Naive thymus-derived CD8-positive, alpha-beta T cell (primary cell): ENCODE data around the gene C22orf23. TPM values are rescaled to one million over a fixed set of nuclear protein-coding genes. Genes with fewer than 3 reads are reported as not detected.

Experiments
- ATAC-seq, 2 donors: fragments of 150-1000 bp; cut with Tn5 transposase in 1 of 2; sonication (Bioruptor Pico), chemical (Tn5 transposase) in 1 of 2; 1 replicate in 1 of 2; 2 replicates in 1 of 2; pipeline ENCODE4 v1.10.0; 2021; ENCODE audit warnings: mild to moderate bottlenecking in 2 of 2, moderate library complexity in 2 of 2
- POLR2A ChIA-PET: fragments of 350-600 bp; sonication (Branson Sonifier 250); formaldehyde crosslinking; loops from one replicate; lab custom pipeline; 2021; ENCODE audit warnings: antibody characterized with exemption; lab: Charles Lee
- DNase-seq, 10 donors: peaks; one replicate each; pipeline versions ENCODE4 v3.0.0 to v3.0.0-alpha.2; 2020 to 2022
- H3K27ac Mint-ChIP-seq, 10 donors: one replicate each; pipeline ENCODE4 v1.8.0; 2020 to 2022; ENCODE audit warnings: mild to moderate bottlenecking in 10 of 10, mixed read lengths in 10 of 10, moderate library complexity in 4 of 10, inconsistent platforms in 1 of 10
- H3K27me3 Mint-ChIP-seq, 5 donors: one replicate each; pipeline ENCODE4 v1.8.0; 2021 to 2022; ENCODE audit warnings: mixed read lengths in 5 of 5
- H3K36me3 Mint-ChIP-seq, 3 donors: one replicate each; pipeline ENCODE4 v1.8.0; 2020 to 2022; ENCODE audit warnings: mixed read lengths in 3 of 3, mild to moderate bottlenecking in 2 of 3, inconsistent platforms in 1 of 3
- H3K4me1 Mint-ChIP-seq, 4 donors: one replicate each; pipeline ENCODE4 v1.8.0; 2021 to 2022; ENCODE audit warnings: mixed read lengths in 4 of 4
- H3K4me3 Mint-ChIP-seq, 10 donors: one replicate each; pipeline ENCODE4 v1.8.0; 2020 to 2022; ENCODE audit warnings: mild to moderate bottlenecking in 10 of 10, mixed read lengths in 10 of 10, moderate library complexity in 6 of 10, inconsistent platforms in 1 of 10
- H3K9me3 Mint-ChIP-seq, 9 donors: one replicate each; pipeline ENCODE4 v1.8.0; 2020 to 2022; ENCODE audit warnings: mixed read lengths in 9 of 9, mild to moderate bottlenecking in 3 of 9, inconsistent platforms in 1 of 9, moderate library complexity in 1 of 9
- polyA plus RNA-seq, 3 donors: library from polyadenylated mRNA; unstranded; fragments of 300-500 nt; fragmentation: Illumina TruSeq; gene quantifications; one replicate each; pipeline ENCODE4 v1.2.3, GENCODE V29; 2021
- total RNA-seq, 8 experiments: library from RNA in 2 of 8; stranded (reverse) in 2 of 8; gene quantifications; one replicate each; pipeline ENCODE4 v1.2.3 and lab custom pipeline; 2021 to 2026

Gene C22orf23
- total and polyA plus RNA-seq, 5 experiments from 2014 or later = not detected

DNA sequence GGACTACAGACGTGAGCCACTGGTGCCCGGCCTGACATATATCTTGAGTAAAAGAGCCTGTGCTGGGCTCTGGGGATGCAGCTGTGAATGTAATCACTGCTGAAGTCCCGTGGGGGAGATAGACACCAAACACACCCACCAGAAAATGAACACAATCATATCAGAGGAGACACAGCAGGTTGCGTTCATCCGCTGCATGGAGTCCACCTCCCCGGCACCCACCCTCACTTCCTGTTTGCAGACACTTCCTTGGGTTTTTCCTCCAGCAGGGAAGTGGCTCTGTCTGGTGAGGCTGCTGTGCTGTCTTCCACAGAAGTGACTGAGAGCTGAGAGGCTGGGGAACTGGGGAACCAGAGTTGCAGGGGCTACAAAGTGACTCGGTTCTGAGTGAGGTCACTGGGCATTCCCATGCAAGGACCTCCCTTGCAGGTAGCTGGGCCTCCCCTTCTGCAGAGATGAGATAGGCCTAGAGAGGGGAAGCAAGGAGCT is 40.1 kb downstream of the C22orf23 start:
- no peaks in the 10 kb centered on the region for H3K27me3 Mint-ChIP-seq
- H3K4me3 Mint-ChIP-seq = no peak overlapping the region
- H3K9me3 Mint-ChIP-seq = no peaks in the 10 kb centered on the region
- H3K36me3 Mint-ChIP-seq = peaks cover 0 to 31% (median 0%) of the 10 kb centered on the region in 3 donors
- POLR2A ChIA-PET = interaction anchor here (0.6 to 0.8 kb wide), 2 partner anchors 10 to 16 kb away, joined by 3 to 4 read pairs; no protein-coding TSS in a partner anchor
- peaks cover 12 to 38% (median 21%) of the 10 kb centered on the region in 4 donors for H3K4me1 Mint-ChIP-seq
- ATAC-seq (no peak), DNase-seq (no peak)
- H3K27ac Mint-ChIP-seq = peak overlapping the region in 4 of 10 donors; percentile 22 to 88 (median 56)

DNA sequence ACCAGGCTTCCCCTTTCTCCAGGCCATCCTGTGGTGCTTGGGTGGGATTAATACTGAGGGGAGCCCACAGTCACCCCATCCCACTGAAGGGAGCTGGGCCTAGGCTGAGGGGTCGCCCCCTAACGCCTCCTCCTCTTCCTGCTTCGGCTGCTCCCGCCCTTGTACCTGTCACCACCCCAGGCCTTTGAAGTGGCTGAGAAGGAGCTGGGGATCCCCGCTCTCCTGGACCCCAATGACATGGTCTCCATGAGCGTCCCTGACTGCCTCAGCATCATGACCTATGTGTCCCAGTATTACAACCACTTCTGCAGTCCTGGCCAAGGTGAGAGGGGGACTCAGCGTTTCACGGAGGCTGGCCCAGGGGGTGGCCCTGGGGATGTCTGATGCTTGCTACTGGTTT is 41.2 kb downstream of the C22orf23 start:
- POLR2A ChIA-PET = interaction anchor here (1.1 kb wide), 1 partner anchor 16 kb away, joined by 3 read pairs; no protein-coding TSS in a partner anchor
- DNase-seq (peak in 2 of 10 donors; percentile 29 to 31), ATAC-seq (peak in 1 of 2 donors; percentile 81)
- Mint-ChIP-seq H3K27ac (peak overlapping the region in 7 of 10 donors; percentile 58 to 88 (median 83)), H3K9me3 (no peaks in the 10 kb centered on the region), H3K4me1 (peaks cover 21 to 47% (median 29%) of the 10 kb centered on the region in 4 donors), H3K4me3 (peak overlapping the region in 1 of 10 donors; percentile 64), H3K36me3 (peaks cover 0 to 27% (median 0%) of the 10 kb centered on the region in 3 donors), H3K27me3 (no peaks in the 10 kb centered on the region)

DNA sequence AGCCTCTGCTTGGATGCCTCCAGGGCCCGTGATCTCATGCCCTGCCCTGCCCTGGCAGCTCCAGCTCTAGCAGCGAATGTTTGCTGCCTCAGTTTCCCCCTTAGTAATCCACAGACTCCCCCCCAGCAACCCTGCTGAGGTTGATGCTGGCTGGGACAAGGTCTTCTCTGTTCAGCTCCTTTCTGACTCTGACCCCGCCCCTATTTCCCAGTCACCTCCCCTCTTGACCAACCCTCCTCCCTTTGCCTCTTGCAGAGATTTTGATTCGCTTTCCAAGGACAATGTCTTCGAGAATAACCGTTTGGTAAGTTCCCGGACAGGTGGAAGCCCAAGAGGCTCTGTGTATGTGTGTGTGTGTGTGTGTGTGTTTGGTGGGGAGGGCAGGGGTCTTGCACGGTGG is 41.7 kb downstream of the C22orf23 start:
- H3K4me1 Mint-ChIP-seq = peaks cover 26 to 51% (median 32%) of the 10 kb centered on the region in 4 donors
- peak overlapping the region in 3 of 10 donors; percentile 7 to 38 (median 30) for H3K4me3 Mint-ChIP-seq
- DNase-seq (no peak), ATAC-seq (no peak)
- POLR2A ChIA-PET = interaction anchor here (1.1 kb wide), 1 partner anchor 16 kb away, joined by 3 read pairs; no protein-coding TSS in a partner anchor
- no peaks in the 10 kb centered on the region for H3K27me3 Mint-ChIP-seq
- H3K9me3 Mint-ChIP-seq = no peaks in the 10 kb centered on the region
- peak overlapping the region in 6 of 10 donors; percentile 31 to 88 (median 74) for H3K27ac Mint-ChIP-seq
- peaks cover 0 to 27% (median 0%) of the 10 kb centered on the region in 3 donors for H3K36me3 Mint-ChIP-seq

DNA sequence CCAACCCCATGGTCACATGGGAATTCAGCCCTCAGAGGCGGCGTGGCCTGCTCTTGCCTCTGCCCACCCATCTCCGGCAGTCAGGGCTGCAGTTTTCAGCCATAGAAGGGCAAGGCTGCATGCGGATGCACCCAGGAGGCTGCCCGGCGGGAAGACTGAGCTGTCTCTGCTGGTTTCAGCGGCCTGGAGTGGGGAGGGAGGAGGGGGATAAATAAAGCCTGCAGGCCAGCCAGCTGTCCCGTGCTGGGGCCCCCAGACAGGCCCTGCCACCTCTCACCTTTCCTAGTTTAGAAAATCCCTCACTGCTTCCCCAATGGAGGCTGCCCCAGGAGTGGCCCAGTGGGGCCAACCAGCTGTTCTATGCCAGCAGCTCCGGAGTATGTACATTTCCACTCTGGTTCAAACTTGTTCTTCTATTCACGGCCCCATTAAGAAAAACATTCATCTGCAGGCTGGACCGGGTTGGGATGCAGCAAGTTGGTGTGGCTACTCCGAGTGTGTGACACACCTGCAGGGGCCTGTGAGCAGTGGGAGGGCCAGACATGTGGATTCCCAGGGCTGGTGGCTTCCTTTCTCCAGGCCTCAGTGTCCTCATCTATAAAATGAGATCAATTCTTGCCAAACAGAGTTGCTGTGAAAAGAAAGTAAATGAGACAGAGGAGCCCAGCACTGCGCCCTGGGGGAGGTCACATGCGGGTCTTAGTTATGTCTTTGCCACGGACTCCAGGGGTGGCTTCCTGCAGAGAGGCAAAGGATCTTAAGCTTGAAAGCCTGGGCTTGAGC is 42.3 kb downstream of the C22orf23 start:
- POLR2A ChIA-PET = no interaction called here
- Mint-ChIP-seq H3K9me3 (no peaks in the 10 kb centered on the region), H3K4me1 (peaks cover 26 to 51% (median 32%) of the 10 kb centered on the region in 4 donors), H3K36me3 (peaks cover 0 to 23% (median 0%) of the 10 kb centered on the region in 3 donors), H3K4me3 (peak overlapping the region in 1 of 10 donors; percentile 38), H3K27ac (peak overlapping the region in 7 of 10 donors; percentile 4 to 83 (median 66)), H3K27me3 (no peaks in the 10 kb centered on the region)
- no peak for DNase-seq
- no peak for ATAC-seq

DNA sequence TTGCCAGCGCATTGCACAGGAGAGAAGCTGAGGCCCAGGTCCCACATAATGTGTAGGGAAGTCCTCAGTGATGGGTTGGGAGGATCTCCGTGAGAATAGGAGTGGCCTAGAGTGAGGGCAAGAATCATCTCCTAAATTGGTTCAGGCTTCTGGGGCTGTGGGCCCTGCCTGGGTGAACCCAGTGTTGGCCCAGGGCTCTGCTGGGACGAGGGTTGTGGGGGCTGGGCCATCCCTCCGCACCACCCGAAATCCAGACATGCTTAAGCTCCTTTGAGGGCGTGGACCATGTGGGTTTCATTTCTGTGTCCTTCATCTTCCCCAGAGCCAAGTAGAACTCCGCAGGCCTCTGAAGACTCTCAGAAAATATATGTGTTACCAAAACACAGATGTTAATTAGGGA is 43.6 kb downstream of the C22orf23 start:
- Mint-ChIP-seq H3K27ac (peak overlapping the region in 7 of 10 donors; percentile 5 to 84 (median 55)), H3K36me3 (peaks cover 0 to 23% (median 0%) of the 10 kb centered on the region in 3 donors), H3K4me3 (peak overlapping the region in 1 of 10 donors; percentile 4), H3K4me1 (peaks cover 29 to 61% (median 40%) of the 10 kb centered on the region in 4 donors), H3K9me3 (no peaks in the 10 kb centered on the region), H3K27me3 (no peaks in the 10 kb centered on the region)
- ATAC-seq = no peak
- POLR2A ChIA-PET = interaction anchor here (1.2 kb wide), 1 partner anchor 14 kb away, joined by 3 read pairs; no protein-coding TSS in a partner anchor
- DNase-seq = no peak

DNA sequence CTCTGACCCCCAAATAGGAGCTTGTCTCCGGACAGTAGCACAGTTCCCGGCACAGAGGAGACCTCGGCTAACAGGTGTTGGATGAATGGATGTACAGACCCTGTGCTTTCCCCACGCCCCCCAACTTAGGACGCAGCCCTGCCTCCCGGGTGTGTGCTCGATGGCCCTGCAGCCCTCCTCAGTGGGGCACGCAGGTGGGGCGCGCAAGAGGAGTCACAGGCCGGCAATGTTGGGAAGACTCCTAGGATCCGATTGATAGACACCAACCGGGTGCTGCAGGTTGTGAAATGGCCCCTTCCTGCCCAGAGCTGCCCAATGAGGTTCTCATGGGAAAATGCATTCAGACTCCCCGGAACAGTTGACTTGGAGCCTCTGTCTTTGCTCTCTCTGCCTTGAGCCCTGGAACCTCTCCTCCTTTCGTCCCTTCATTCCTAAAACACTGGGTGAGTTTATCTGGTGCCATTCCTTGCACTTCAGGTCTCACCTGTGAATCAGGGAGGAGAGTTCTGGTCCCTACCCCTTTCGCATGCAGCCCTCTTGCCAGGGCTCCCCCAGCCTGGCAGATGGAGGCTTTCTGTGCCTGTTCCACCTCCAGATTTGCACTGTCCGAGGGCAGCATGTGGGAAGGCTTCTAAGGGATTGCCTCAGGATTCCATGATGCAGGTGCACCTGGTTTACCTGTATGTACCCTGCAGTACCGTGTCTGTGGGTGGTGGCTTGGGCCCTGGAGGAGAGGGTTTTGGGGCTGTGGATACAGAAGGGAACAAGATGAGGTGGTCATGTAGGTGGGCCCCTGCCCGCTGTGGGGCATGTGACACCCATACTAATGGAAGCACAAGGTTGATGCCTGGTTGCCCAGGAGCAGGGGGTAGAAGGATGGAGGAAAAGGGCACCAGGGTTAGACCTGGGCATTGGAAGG is 46.1 kb downstream of the C22orf23 start:
- POLR2A ChIA-PET = interaction anchor here (1.5 to 2.9 kb wide), 5 partner anchors 9 to 25 kb away, joined by 4 to 32 read pairs (median 8); no protein-coding TSS in a partner anchor
- Mint-ChIP-seq H3K9me3 (no peaks in the 10 kb centered on the region), H3K36me3 (peaks cover 0 to 4% (median 0%) of the 10 kb centered on the region in 3 donors), H3K27ac (peak overlapping the region; percentile 48 to 93 (median 86)), H3K4me3 (peak overlapping the region; percentile 74 to 91 (median 86)), H3K4me1 (peaks cover 28 to 60% (median 40%) of the 10 kb centered on the region in 4 donors), H3K27me3 (no peaks in the 10 kb centered on the region)
- DNase-seq (peak in 2 of 10 donors; percentile 10 to 12), ATAC-seq (no peak)

DNA sequence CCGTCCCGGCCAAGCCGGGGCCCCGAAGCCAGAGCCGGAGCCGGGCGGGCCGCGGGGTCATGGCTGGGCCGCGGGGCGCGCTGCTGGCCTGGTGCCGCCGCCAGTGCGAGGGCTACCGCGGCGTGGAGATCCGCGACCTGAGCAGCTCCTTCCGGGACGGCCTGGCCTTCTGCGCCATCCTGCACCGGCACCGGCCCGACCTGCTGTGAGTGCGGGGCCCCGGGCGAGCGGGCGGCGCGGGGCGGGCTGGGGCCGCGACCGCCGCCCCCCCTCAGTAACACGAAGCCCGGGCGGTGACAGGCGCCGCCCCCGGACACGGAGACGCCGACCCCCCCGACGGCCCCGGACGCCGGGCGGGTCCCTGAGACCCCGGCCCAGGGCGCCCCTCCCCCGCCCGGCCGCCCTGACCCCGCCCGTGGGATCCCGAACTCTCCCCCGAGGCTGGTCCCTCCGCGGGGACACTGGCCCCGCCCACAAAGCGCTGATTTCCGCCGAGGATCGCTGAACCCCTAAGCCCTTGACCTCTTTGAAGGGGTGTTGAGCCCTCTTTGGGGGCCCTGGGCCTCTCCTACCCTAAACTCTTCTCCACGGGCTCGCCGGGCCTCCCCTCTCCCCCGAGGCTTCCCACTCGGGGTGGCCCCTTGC is 46.9 kb downstream of the C22orf23 start:
- H3K27me3 Mint-ChIP-seq = no peaks in the 10 kb centered on the region
- DNase-seq (peak in 6 of 10 donors; percentile 27 to 58 (median 36)), ATAC-seq (peak; percentile 33 to 54)
- H3K4me1 Mint-ChIP-seq = peaks cover 24 to 52% (median 37%) of the 10 kb centered on the region in 4 donors
- peak overlapping the region; percentile 74 to 91 (median 86) for H3K4me3 Mint-ChIP-seq
- peaks cover 0 to 3% (median 0%) of the 10 kb centered on the region in 3 donors for H3K36me3 Mint-ChIP-seq
- H3K9me3 Mint-ChIP-seq = no peaks in the 10 kb centered on the region
- POLR2A ChIA-PET = interaction anchor here (0.6 to 2.9 kb wide), 12 partner anchors 10 to 1169 kb away, joined by 3 to 32 read pairs (median 4); partner anchors contain the start of genes ANKRD54, C22orf23 and POLR2F
- peak overlapping the region; percentile 48 to 93 (median 86) for H3K27ac Mint-ChIP-seq

DNA sequence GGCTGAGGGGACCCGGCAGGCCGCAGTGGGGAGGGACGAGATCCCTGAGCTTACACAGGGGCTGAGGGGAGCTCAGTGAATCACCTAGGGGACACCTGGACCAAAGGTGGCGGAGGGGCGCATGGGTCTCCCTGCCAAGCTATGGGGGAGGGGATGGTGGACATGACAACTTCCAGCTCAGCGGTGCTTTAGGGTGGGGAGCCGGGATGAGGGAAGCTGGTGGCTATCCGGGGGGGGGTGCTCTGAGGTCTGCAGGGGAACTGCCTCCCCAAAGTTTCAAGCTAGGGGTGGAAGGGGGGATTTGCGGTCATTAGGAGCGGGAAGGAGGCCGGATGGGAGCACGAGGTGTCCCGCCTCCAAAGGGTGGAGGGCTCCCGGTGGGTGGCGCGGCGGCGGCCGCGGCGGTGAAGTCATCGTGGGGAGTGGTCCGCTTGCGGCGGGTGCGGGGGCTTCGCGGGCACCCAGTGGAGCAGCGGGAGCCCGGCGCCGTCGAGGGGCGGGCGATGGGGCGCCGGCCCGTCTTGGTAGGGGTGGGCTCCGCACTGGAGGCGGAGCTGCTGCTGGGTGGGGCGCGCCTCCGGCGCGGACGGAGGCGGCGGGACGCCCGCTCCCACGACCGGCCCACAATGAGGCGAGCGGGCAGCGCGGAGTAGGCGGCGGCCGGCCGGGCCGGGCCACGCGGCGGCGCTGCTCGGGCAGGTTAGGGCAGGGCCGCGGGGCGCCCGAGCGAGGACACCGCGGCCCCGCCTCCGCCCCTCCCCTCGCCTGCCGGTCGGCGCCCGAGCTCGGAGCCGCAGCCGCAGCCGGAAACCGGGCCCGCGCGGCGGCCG is 47.7 kb downstream of the C22orf23 start, which contains the start of gene MICALL1:
Gene MICALL1 (plus strand): TSS at position 764 of the 830 bp plus-strand sequence. CDS start 126 bp downstream, outside the sequence.
- Mint-ChIP-seq H3K36me3 (peaks cover 0 to 3% (median 0%) of the 10 kb centered on the region in 3 donors), H3K27me3 (no peaks in the 10 kb centered on the region), H3K9me3 (no peaks in the 10 kb centered on the region), H3K27ac (peak within 1 kb of the TSS; percentile 75 to 93 (median 88)), H3K4me1 (peaks cover 19 to 44% (median 33%) of the 10 kb centered on the region in 4 donors), H3K4me3 (peak within 1 kb of the TSS; percentile 74 to 91 (median 86))
- DNase-seq (peak in 9 of 10 donors; percentile 28 to 69 (median 59)), ATAC-seq (peak; percentile 80 to 86)
- POLR2A ChIA-PET = interaction anchor here (0.5 to 2.9 kb wide), 13 partner anchors 9 to 1169 kb away, joined by 3 to 32 read pairs (median 4); partner anchors contain the start of genes ANKRD54, C22orf23 and POLR2F

DNA sequence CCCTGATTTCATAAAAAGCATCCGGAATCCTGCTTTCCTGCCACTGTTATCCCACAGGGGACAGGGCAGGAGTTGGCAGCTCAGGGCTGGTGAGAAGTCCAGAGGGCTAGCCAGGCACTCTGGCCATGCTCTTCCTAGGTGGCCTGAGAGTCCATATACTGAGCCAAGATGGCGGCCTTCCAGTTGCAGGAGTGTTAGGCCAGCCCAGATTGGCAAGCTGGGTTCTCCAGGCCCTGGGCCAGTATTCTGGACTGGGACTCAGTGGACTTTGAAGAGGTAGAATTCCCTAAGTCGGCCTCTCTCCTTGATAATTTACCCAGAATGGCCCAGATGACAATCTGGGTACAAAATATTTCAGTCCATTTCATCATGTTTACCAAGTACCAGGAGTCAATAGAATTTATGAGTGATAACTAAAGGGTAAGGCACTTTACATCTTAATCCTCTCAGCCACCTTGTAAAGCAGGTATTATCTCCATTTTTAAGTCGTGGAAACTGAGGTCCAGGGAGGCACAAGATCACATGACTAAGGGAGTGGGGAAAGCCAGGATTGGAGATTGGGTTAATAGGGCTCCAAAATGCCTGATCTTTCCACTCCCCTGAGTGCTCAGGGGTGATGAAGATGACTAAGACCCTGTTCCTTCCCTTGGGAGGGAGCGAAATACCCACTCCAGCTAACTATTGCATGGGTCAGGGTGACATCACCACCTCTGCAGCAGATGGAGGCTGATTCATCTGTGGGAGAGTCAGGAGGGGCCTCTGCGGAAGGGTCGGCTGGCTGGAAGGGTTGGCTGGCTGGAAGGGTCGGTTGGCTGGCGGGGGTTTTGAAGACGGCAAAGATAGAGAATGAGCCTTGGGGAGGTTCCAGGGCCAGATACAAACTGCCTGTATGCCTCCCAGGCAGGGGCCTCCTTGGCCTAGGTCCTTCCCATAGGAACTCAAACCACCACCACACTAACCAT is 48.5 kb downstream of the C22orf23 start:
- POLR2A ChIA-PET = interaction anchor here (0.5 to 2.9 kb wide), 6 partner anchors 8 to 228 kb away, joined by 4 to 32 read pairs (median 5); partner anchors contain the start of gene ANKRD54
- DNase-seq (no peak), ATAC-seq (no peak)
- peak overlapping the region; percentile 74 to 90 (median 82) for H3K4me3 Mint-ChIP-seq
- H3K27me3 Mint-ChIP-seq = no peaks in the 10 kb centered on the region
- H3K36me3 Mint-ChIP-seq = peaks cover 0 to 3% (median 0%) of the 10 kb centered on the region in 3 donors
- H3K4me1 Mint-ChIP-seq = peaks cover 16 to 36% (median 29%) of the 10 kb centered on the region in 4 donors
- no peaks in the 10 kb centered on the region for H3K9me3 Mint-ChIP-seq
- peak overlapping the region; percentile 71 to 91 (median 80) for H3K27ac Mint-ChIP-seq
